HepG2 (cell line): Measurements from ENCODE around the gene BANK1. TPM values are rescaled to one million over a fixed set of nuclear protein-coding genes. Genes with fewer than 3 reads are reported as not detected.

Source experiments
- ATAC-seq: fragments of 200-7000 bp; cut with Tn5 transposase; 3 replicates; pipeline ENCODE4 v1.9.1; 2020; ENCODE audit warnings: mild to moderate bottlenecking, moderate library complexity
- BruUV-seq: library from RNA; stranded (reverse); fragments of 400-500 nt; replicated peaks from 2 replicates; lab custom pipeline; 2021; lab: Mats Ljungman, UMichigan
- CTCF ChIA-PET: fragments of 300-600 bp; formaldehyde crosslinking; extraction: SDS; loops from one replicate; lab custom pipeline; 2021; ENCODE audit warnings: low total read pairs, inconsistent platforms, low intra/inter-chr PET ratio; lab: Yijun Ruan, JAX
- POLR2A ChIA-PET: fragments of 350-600 bp; sonication (Branson Sonifier 250); formaldehyde crosslinking; loops from one replicate; lab custom pipeline; 2020; ENCODE audit warnings: antibody characterized with exemption, inconsistent platforms; lab: Yijun Ruan, JAX
- DNase-seq: peaks from one replicate; pipeline ENCODE4 v3.0.0-alpha.2; 2015; ENCODE audit warnings: low spot score
- FAIRE-seq: peaks from 3 replicates; lab custom pipeline; 2011; peaks lifted over from hg19 to GRCh38; lab: Jason Lieb, UNC
- H2AFZ ChIP-seq: one replicate; pipeline ENCODE4 v1.6.1; 2011; ENCODE audit warnings: low read length, inconsistent platforms
- H3K27ac ChIP-seq: fragments of 300-600 bp; 3 replicates; pipeline ENCODE4 v1.8.0; 2011; ENCODE audit warnings: mixed run types, mild to moderate bottlenecking, mixed read lengths, low read length, inconsistent platforms; ENCODE audit not compliant: insufficient read depth; ENCODE audit errors: extremely low read length
- H3K27me3 ChIP-seq, 2 experiments: fragments of 200-600 bp in 1 of 2; 2 replicates in 1 of 2; 3 replicates in 1 of 2; pipeline versions ENCODE4 v1.6.0 to v1.8.0; 2011; ENCODE audit warnings: low read length in 2 of 2, mild to moderate bottlenecking in 2 of 2, moderate library complexity in 2 of 2, inconsistent platforms in 1 of 2; ENCODE audit not compliant: insufficient read depth in 2 of 2, control insufficient read depth in 1 of 2
- H3K36me3 ChIP-seq, 2 experiments: fragments of 200-600 bp in 1 of 2; replicated peaks in 1 of 2; 2 replicates in 1 of 2; 3 replicates in 1 of 2; pipeline versions ENCODE4 v1.5.1 to v1.8.0; 2011; ENCODE audit warnings: low read length in 2 of 2, inconsistent platforms in 1 of 2; ENCODE audit not compliant: insufficient read depth in 2 of 2, control insufficient read depth in 1 of 2
- H3K4me1 ChIP-seq: 2 replicates; pipeline ENCODE4 v1.5.1; 2012; ENCODE audit warnings: low read length, inconsistent platforms; ENCODE audit not compliant: insufficient read depth
- H3K4me2 ChIP-seq: 2 replicates; pipeline ENCODE4 v1.6.0; 2011; ENCODE audit warnings: low read depth, low read length, inconsistent platforms
- H3K4me3 ChIP-seq, 3 experiments: fragments of 200-600 bp in 1 of 3; sonication (generic), shearing (Covaris generic) in 1 of 3; replicated peaks in 1 of 3; 2 replicates each; pipeline ENCODE4 v1.5.1; 2011 to 2016; ENCODE audit warnings: low read length in 3 of 3, inconsistent platforms in 2 of 3, low read depth in 2 of 3, mild to moderate bottlenecking in 2 of 3, control low read depth in 1 of 3, mixed read lengths in 1 of 3; ENCODE audit not compliant: insufficient read depth in 1 of 3
- H3K79me2 ChIP-seq: one replicate; pipeline ENCODE4 v1.6.1; 2011; ENCODE audit warnings: low read length, inconsistent platforms; ENCODE audit not compliant: insufficient read depth
- H3K9ac ChIP-seq: 2 replicates; pipeline ENCODE4 v1.6.0; 2011; ENCODE audit warnings: mild to moderate bottlenecking, low read depth, low read length, inconsistent platforms; ENCODE audit not compliant: insufficient read depth
- H3K9me3 ChIP-seq: 2 replicates; pipeline ENCODE4 v1.5.1; 2012; ENCODE audit warnings: mild to moderate bottlenecking, low read length
- H4K20me1 ChIP-seq: 2 replicates; pipeline ENCODE4 v1.6.0; 2011; ENCODE audit warnings: inconsistent platforms, mild to moderate bottlenecking, low read length, moderate library complexity; ENCODE audit not compliant: insufficient read depth
- ETV6 ChIP-seq: sonication (generic); formaldehyde crosslinking; conservative IDR thresholded peaks from 2 replicates; pipeline ENCODE4 v1.4.0; 2020; ENCODE audit warnings: missing genetic modification reagents
- HHEX ChIP-seq: IDR thresholded peaks from 2 replicates; pipeline ENCODE4 v1.6.1; 2016; ENCODE audit warnings: control low read depth
- HMG20A ChIP-seq: IDR thresholded peaks from 2 replicates; pipeline ENCODE4 v1.6.1; 2016; ENCODE audit warnings: borderline replicate concordance
- IRF1 ChIP-seq: sonication (generic); formaldehyde crosslinking; IDR thresholded peaks from 2 replicates; pipeline ENCODE4 v1.4.0; 2020; ENCODE audit warnings: low read depth, mild to moderate bottlenecking, missing genetic modification reagents
- MTA3 ChIP-seq: sonication (generic); formaldehyde crosslinking; IDR thresholded peaks from 2 replicates; pipeline ENCODE4 v1.4.0; 2020; ENCODE audit warnings: missing genetic modification reagents
- MTF1 ChIP-seq: sonication (generic); formaldehyde crosslinking; IDR thresholded peaks from 2 replicates; pipeline ENCODE4 v1.5.0; 2020; ENCODE audit warnings: missing genetic modification reagents
- NFKB2 ChIP-seq: sonication (generic); formaldehyde crosslinking; IDR thresholded peaks from 2 replicates; pipeline ENCODE4 v1.4.0; 2020; ENCODE audit warnings: missing genetic modification reagents, borderline replicate concordance
- NR2F1 ChIP-seq, 2 experiments: fragments of 450-650 bp in 1 of 2; formaldehyde crosslinking in 1 of 2; IDR thresholded peaks; 2 replicates each; pipeline versions ENCODE4 v1.5.0 to v1.6.1; 2016 to 2020; ENCODE audit warnings: mild to moderate bottlenecking in 1 of 2, missing compliant biosample characterization in 1 of 2, missing genetic modification reagents in 1 of 2, moderate library complexity in 1 of 2
- RARG ChIP-seq: sonication (generic); formaldehyde crosslinking; IDR thresholded peaks from 2 replicates; pipeline ENCODE4 v1.4.0; 2020; ENCODE audit warnings: low read depth, mild to moderate bottlenecking, missing genetic modification reagents
- TFDP2 ChIP-seq: sonication (generic); formaldehyde crosslinking; IDR thresholded peaks from 2 replicates; pipeline ENCODE4 v1.4.0; 2020; ENCODE audit warnings: missing genetic modification reagents
- U2AF2 ChIP-seq: fragments of 200-400 bp; formaldehyde crosslinking; IDR thresholded peaks from 2 replicates; pipeline ENCODE4 v1.6.1; 2017; ENCODE audit warnings: low read depth, mild to moderate bottlenecking, low read length
- ZNF121 ChIP-seq: sonication (generic); formaldehyde crosslinking; IDR thresholded peaks from 2 replicates; pipeline ENCODE4 v1.5.0; 2020; ENCODE audit warnings: mild to moderate bottlenecking, missing genetic modification reagents
- ZNF713 ChIP-seq: sonication (generic); formaldehyde crosslinking; IDR thresholded peaks from 2 replicates; pipeline ENCODE4 v1.4.0; 2020; ENCODE audit warnings: mild to moderate bottlenecking, missing genetic modification reagents
- ZNF776 ChIP-seq: sonication (generic); formaldehyde crosslinking; IDR thresholded peaks from 2 replicates; pipeline ENCODE4 v1.4.0; 2020; ENCODE audit warnings: mild to moderate bottlenecking, missing genetic modification reagents
- WGBS: methylation state at CpG from one replicate; pipeline ENCODE4 v1.1.6; 2017; ENCODE audit warnings: low lambda C conversion rate; 5-methylcytosine and 5-hydroxymethylcytosine counted together
- in situ Hi-C: cut with HindIII; loops from 2 replicates; pipeline ENCODE4 v1.10.0; 2017; ENCODE audit warnings: low pct_unique_long_range_greater_than_20kb; ENCODE audit not compliant: extremely low pct_ligation_motif_present
- intact Hi-C: fragments of 100-400 bp; cut with micrococcal nuclease; formaldehyde crosslinking; loops from one replicate; pipeline ENCODE4 v1.10.0; 2022; ENCODE audit not compliant: unreplicated experiment
- polyA plus RNA-seq, 8 experiments: library from polyadenylated mRNA; depleted of rRNA in 3 of 8; stranded (reverse) in 7 of 8; unstranded in 1 of 8; fragments of >200 nt; fragmentation: Illumina TruSeq in 4 of 8; extraction: Trizol in 4 of 8; gene quantifications; 2 replicates each; pipeline versions ENCODE4 v1.2.1 to v1.2.3, GENCODE V29; 2011 to 2016; ENCODE audit warnings: low read depth in 4 of 8, missing spikeins in 1 of 8, mixed read lengths in 1 of 8; ENCODE audit not compliant: insufficient read depth in 1 of 8
- total RNA-seq, 5 experiments: library from RNA; depleted of rRNA; stranded (reverse); fragments of >200 nt; fragmentation: Illumina TruSeq; extraction: Trizol; gene quantifications; 2 replicates each; pipeline ENCODE4 v1.2.3, GENCODE V29; 2016; ENCODE audit warnings: low read depth in 1 of 5
- TF ChIP-seq, protein P1 (sequence below): sonication (generic); formaldehyde crosslinking; IDR thresholded peaks from 2 replicates; pipeline ENCODE4 v1.5.0; 2020; ENCODE audit warnings: mild to moderate bottlenecking, missing genetic modification reagents, borderline replicate concordance
- TF ChIP-seq, protein P2 (sequence below): sonication (generic); formaldehyde crosslinking; IDR thresholded peaks from 2 replicates; pipeline ENCODE4 v1.8.1; 2023; ENCODE audit warnings: missing genetic modification reagents, inconsistent platforms, borderline replicate concordance

Gene BANK1
- total and polyA plus RNA-seq, 2 of the 13 experiments (the other 11 are each of a cell fraction or from before 2014, with no cell fraction given) = 0.15 TPM; not detected in 1

DNA sequence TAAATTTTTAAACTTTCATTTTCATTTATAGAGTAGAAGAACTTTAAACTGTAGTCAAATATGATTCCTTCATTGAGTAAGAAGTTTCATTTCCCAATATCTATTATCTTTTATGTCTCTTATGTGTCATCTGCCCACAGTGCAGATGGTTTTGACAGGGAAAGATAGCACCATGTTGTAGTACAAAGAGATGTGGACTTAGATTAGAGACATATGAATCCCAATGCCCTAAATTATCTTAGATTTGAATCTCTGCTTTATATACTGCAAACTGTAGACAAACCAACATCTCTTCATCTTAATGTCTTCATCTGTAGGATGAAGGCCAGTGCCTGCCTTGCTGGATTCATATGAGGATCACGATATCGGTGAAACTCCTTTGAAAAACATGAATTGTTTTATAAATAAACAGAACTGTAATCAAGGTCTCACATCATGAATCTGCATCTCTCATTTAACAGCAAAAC is 217.5 kb downstream of the BANK1 start (continued):
- no peak for TF ChIP-seq ZNF121 (CRISPR knock-in tag)
- no peak for TF ChIP-seq U2AF2

DNA sequence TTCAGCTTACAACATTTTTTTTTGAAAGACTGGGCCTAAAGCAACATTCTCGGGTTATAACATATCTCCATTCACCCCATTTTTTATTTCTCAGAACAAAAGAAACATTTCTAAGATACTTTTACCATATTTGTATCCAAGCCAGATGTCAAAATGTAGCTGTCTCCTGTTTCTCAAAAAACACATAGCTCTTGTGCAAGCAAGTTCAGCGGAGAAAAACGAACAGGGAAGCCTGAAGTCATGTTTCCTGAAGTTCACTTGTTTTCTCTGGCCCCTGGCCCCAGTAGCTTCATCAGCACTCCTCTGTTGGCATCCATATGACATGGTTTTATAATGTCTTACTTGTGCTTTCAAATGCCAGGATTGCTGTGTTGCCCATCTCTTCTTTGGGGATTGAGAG is 218.2 kb downstream of the BANK1 start:
- BruUV-seq = no TSS peak

More for the DNA sequence above, 218.2 kb downstream of the BANK1 start:
- Histone ChIP-seq H3K27me3 (no peaks in the 10 kb centered on the region), H3K4me1 (no peaks in the 10 kb centered on the region), H3K4me3 (no peak overlapping the region), H3K36me3 (no peaks in the 10 kb centered on the region), H3K79me2 (no peaks in the 10 kb centered on the region), H4K20me1 (no peaks in the 10 kb centered on the region), H3K4me2 (no peak overlapping the region), H3K9ac (no peak overlapping the region)
- no peak for DNase-seq
- FAIRE-seq = no peak
- in situ Hi-C loops = no loop called here
- POLR2A ChIA-PET = no interaction called here
- TF ChIP-seq ZNF776 (CRISPR knock-in tag) (no peak), IRF1 (CRISPR knock-in tag) (no peak), TFDP2 (CRISPR knock-in tag) (no peak), RARG (CRISPR knock-in tag) (no peak), MTF1 (no peak), HHEX (no peak), ZNF713 (CRISPR knock-in tag) (no peak), NFKB2 (no peak), NR2F1 (CRISPR knock-in tag; IDR thresholded peaks at IDR 0.05) (no peak), HMG20A (no peak), MTA3 (CRISPR knock-in tag) (no peak), ETV6 (CRISPR knock-in tag) (no peak)
- TF ChIP-seq, protein P1, sequence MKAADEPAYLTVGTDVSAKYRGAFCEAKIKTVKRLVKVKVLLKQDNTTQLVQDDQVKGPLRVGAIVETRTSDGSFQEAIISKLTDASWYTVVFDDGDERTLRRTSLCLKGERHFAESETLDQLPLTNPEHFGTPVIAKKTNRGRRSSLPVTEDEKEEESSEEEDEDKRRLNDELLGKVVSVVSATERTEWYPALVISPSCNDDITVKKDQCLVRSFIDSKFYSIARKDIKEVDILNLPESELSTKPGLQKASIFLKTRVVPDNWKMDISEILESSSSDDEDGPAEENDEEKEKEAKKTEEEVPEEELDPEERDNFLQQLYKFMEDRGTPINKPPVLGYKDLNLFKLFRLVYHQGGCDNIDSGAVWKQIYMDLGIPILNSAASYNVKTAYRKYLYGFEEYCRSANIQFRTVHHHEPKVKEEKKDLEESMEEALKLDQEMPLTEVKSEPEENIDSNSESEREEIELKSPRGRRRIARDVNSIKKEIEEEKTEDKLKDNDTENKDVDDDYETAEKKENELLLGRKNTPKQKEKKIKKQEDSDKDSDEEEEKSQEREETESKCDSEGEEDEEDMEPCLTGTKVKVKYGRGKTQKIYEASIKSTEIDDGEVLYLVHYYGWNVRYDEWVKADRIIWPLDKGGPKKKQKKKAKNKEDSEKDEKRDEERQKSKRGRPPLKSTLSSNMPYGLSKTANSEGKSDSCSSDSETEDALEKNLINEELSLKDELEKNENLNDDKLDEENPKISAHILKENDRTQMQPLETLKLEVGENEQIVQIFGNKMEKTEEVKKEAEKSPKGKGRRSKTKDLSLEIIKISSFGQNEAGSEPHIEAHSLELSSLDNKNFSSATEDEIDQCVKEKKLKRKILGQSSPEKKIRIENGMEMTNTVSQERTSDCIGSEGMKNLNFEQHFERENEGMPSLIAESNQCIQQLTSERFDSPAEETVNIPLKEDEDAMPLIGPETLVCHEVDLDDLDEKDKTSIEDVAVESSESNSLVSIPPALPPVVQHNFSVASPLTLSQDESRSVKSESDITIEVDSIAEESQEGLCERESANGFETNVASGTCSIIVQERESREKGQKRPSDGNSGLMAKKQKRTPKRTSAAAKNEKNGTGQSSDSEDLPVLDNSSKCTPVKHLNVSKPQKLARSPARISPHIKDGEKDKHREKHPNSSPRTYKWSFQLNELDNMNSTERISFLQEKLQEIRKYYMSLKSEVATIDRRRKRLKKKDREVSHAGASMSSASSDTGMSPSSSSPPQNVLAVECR (CRISPR knock-in tag) = no peak
- TF ChIP-seq, protein P2, sequence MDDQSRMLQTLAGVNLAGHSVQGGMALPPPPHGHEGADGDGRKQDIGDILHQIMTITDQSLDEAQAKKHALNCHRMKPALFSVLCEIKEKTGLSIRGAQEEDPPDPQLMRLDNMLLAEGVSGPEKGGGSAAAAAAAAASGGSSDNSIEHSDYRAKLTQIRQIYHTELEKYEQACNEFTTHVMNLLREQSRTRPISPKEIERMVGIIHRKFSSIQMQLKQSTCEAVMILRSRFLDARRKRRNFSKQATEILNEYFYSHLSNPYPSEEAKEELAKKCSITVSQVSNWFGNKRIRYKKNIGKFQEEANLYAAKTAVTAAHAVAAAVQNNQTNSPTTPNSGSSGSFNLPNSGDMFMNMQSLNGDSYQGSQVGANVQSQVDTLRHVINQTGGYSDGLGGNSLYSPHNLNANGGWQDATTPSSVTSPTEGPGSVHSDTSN (CRISPR knock-in tag) = no peak
- TF ChIP-seq, all 625 proteins: peak for 0
- Histone ChIP-seq H2AFZ (no peak overlapping the region), H3K9me3 (no peaks in the 10 kb centered on the region), H3K27ac (no peak overlapping the region)
- CTCF ChIA-PET = no interaction called here
- WGBS = 0% methylated on average over 3 of the region's 3 CpGs
- ATAC-seq = no peak
- intact Hi-C loops = no loop called here
